SH-SY5Y (cell line): ENCODE data around the gene P3H2.

ENCODE experiments used
- GATA2 ChIP-seq: IDR thresholded peaks from 2 replicates; pipeline ENCODE4 v1.6.1; 2011; ENCODE audit warnings: mild to moderate bottlenecking, low read depth, low read length
- GATA3 ChIP-seq: IDR thresholded peaks from 2 replicates; pipeline ENCODE4 v1.6.1; 2011; ENCODE audit warnings: low read depth, mild to moderate bottlenecking, low read length, moderate library complexity

- no peak for TF ChIP-seq GATA2
- no peak for TF ChIP-seq GATA3
Observed at GRCh38 chr3:190159902-190160435, 39.3 kb upstream of the P3H2 start.
